ENCODE results near the gene PCDHGA8. TPM values are rescaled to one million over a fixed set of nuclear protein-coding genes. Genes with fewer than 3 reads are reported as not detected.

Gene PCDHGA8
- total RNA-seq, 1 experiment from 2014 or later, result 1.1 TPM

DNA sequence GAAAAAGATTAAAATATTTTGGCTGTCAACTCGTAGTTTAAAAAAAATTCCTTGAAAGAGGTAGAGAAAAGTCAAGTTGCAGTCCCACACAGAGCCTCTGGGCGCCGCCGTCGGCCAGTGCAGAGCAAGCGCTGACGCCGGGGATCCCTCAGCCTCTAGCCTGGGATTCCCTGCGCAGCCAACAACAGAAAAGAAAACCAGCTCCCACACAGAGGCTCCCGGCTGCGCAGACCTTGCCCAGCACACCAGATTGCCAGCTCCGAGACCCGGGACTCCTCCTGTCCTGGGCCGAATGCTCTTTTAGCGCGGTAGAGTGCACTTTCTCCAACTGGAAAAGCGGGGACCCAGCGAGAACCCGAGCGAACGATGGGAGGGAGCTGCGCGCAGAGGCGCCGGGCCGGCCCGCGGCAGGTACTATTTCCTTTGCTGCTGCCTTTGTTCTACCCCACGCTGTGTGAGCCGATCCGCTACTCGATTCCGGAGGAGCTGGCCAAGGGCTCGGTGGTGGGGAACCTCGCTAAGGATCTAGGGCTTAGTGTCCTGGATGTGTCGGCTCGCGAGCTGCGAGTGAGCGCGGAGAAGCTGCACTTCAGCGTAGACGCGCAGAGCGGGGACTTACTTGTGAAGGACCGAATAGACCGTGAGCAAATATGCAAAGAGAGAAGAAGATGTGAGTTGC lies 25.2 kb downstream of the PCDHGA8 start, which contains the start of gene PCDHGB7:
PCDHGB7 (plus strand) TSS at position 184 of the 679 bp plus-strand sequence; CDS start at position 367, 183 bp downstream.

DNA sequence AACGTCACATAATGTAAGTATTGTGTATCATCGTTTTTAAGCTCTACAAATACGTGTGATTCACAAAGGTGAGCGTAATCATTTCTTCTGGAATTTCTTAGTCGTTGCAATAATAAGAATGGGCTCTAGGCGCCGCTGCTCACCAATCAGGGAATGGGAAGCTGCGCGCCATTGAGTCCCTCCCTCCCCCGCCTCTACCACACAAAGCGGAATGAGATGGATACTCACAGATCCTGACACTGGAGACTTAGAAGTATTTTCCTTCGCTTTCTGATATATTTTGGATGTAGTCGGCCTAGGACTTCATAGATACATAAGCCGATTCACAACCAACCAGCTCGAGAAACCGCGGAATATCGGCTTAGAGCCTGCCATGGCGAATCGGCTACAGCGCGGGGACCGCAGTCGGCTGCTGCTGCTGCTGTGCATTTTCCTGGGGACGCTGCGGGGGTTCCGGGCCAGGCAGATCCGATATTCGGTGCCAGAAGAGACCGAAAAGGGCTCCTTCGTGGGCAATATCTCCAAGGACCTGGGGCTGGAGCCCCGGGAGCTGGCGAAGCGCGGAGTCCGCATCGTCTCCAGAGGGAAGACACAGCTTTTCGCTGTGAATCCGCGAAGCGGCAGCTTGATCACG lies 28.5 kb downstream of the PCDHGA8 start, which contains the start of gene PCDHGA11:
PCDHGA11 (plus strand) TSS at position 197 of the 634 bp plus-strand sequence; CDS start at position 374, 177 bp downstream.

DNA sequence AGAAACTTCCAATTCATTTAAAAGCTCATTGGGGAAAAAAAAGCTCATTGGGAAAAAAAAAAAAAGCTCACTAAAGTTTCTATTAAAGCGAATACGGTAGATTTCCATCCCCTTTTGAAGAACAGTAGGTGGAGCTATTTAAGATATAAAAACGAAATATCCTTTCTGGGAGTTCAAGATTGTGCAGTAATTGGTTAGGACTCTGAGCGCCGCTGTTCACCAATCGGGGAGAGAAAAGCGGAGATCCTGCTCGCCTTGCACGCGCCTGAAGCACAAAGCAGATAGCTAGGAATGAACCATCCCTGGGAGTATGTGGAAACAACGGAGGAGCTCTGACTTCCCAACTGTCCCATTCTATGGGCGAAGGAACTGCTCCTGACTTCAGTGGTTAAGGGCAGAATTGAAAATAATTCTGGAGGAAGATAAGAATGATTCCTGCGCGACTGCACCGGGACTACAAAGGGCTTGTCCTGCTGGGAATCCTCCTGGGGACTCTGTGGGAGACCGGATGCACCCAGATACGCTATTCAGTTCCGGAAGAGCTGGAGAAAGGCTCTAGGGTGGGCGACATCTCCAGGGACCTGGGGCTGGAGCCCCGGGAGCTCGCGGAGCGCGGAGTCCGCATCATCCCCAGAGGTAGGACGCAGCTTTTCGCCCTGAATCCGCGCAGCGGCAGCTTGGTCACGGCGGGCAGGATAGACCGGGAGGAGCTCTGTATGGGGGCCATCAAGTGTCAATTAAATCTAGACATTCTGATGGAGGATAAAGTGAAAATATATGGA lies 38.1 kb downstream of the PCDHGA8 start, which contains the start of gene PCDHGA12:
PCDHGA12 (plus strand) TSS at position 176 of the 782 bp plus-strand sequence; CDS start at position 429, 253 bp downstream.

Other genes starting within 250 kb of the PCDHGA8 start
- 7.8 and 10.6 TPM in 2 replicates for gene PCDHB6, start 242.6 kb upstream of the PCDHGA8 start, total RNA-seq (2014; rRNA removed; shearing (Covaris generic))
- gene PCDHB7, start 220.0 kb upstream of the PCDHGA8 start, total RNA-seq (2014; rRNA removed; shearing (Covaris generic)), result 5.7 and 6.7 TPM in 2 replicates
- 6.5 and 6.6 TPM in 2 replicates for gene PCDHB8, start 214.8 kb upstream of the PCDHGA8 start, total RNA-seq (2014; rRNA removed; shearing (Covaris generic))
- 7.7 and 7.9 TPM in 2 replicates for gene PCDHB16, start 210.2 kb upstream of the PCDHGA8 start, total RNA-seq (2014; rRNA removed; shearing (Covaris generic))
- gene PCDHB9, start 205.5 kb upstream of the PCDHGA8 start, total RNA-seq (2014; rRNA removed; shearing (Covaris generic)), result 3.1 and 4.1 TPM in 2 replicates
- 2.3 and 3.0 TPM in 2 replicates for gene PCDHB10, start 200.3 kb upstream of the PCDHGA8 start, total RNA-seq (2014; rRNA removed; shearing (Covaris generic))
- 2.7 and 3.9 TPM in 2 replicates for gene PCDHB11, start 193.0 kb upstream of the PCDHGA8 start, total RNA-seq (2014; rRNA removed; shearing (Covaris generic))
- 2.3 and 2.7 TPM in 2 replicates for gene PCDHB12, start 183.9 kb upstream of the PCDHGA8 start, total RNA-seq (2014; rRNA removed; shearing (Covaris generic))
- gene PCDHB13, start 178.7 kb upstream of the PCDHGA8 start, total RNA-seq (2014; rRNA removed; shearing (Covaris generic)), result 2.4 and 2.9 TPM in 2 replicates
- gene PCDHB14, start 169.3 kb upstream of the PCDHGA8 start, total RNA-seq (2014; rRNA removed; shearing (Covaris generic)), result 1.8 and 2.9 TPM in 2 replicates
- gene PCDHB15, start 147.2 kb upstream of the PCDHGA8 start, total RNA-seq (2014; rRNA removed; shearing (Covaris generic)), result 2.1 and 2.7 TPM in 2 replicates
- gene SLC25A2, start 88.6 kb upstream of the PCDHGA8 start, total RNA-seq (2014; rRNA removed; shearing (Covaris generic)), result 0.19 TPM in 1 of 2 replicates, not detected in the other
- gene TAF7, start 71.8 kb upstream of the PCDHGA8 start, total RNA-seq (2014; rRNA removed; shearing (Covaris generic)), result 92.6 and 94.6 TPM in 2 replicates
- 2.5 TPM in 2 replicates for gene PCDHGA1, start 62.1 kb upstream of the PCDHGA8 start, total RNA-seq (2014; rRNA removed; shearing (Covaris generic))
- 0.66 and 1.0 TPM in 2 replicates for gene PCDHGA2, start 53.9 kb upstream of the PCDHGA8 start, total RNA-seq (2014; rRNA removed; shearing (Covaris generic))
- 0.32 and 0.79 TPM in 2 replicates for gene PCDHGA3, start 48.8 kb upstream of the PCDHGA8 start, total RNA-seq (2014; rRNA removed; shearing (Covaris generic))
- gene PCDHGB1, start 42.5 kb upstream of the PCDHGA8 start, total RNA-seq (2014; rRNA removed; shearing (Covaris generic)), result 4.5 and 5.0 TPM in 2 replicates
- 1.9 and 2.0 TPM in 2 replicates for gene PCDHGA4, start 37.6 kb upstream of the PCDHGA8 start, total RNA-seq (2014; rRNA removed; shearing (Covaris generic))
- 1.9 and 2.3 TPM in 2 replicates for gene PCDHGB2, start 32.6 kb upstream of the PCDHGA8 start, total RNA-seq (2014; rRNA removed; shearing (Covaris generic))
- 1.3 and 1.4 TPM in 2 replicates for gene PCDHGA5, start 28.5 kb upstream of the PCDHGA8 start, total RNA-seq (2014; rRNA removed; shearing (Covaris generic))
- 0.83 and 1.5 TPM in 2 replicates for gene PCDHGB3, start 22.4 kb upstream of the PCDHGA8 start, total RNA-seq (2014; rRNA removed; shearing (Covaris generic))
- gene PCDHGA6, start 18.7 kb upstream of the PCDHGA8 start, total RNA-seq (2014; rRNA removed; shearing (Covaris generic)), result 1.2 and 1.5 TPM in 2 replicates
- gene PCDHGA7, start 9.9 kb upstream of the PCDHGA8 start, total RNA-seq (2014; rRNA removed; shearing (Covaris generic)), result 6.1 and 8.1 TPM in 2 replicates
- gene PCDHGB4, start 4.9 kb upstream of the PCDHGA8 start, total RNA-seq (2014; rRNA removed; shearing (Covaris generic)), result 2.0 TPM in 2 replicates
- 1.9 and 2.4 TPM in 2 replicates for gene PCDHGB5, start 5.3 kb downstream of the PCDHGA8 start, total RNA-seq (2014; rRNA removed; shearing (Covaris generic))
- 1.1 and 2.7 TPM in 2 replicates for gene PCDHGA9, start 10.1 kb downstream of the PCDHGA8 start, total RNA-seq (2014; rRNA removed; shearing (Covaris generic))
- 0.80 and 1.2 TPM in 2 replicates for gene PCDHGB6, start 15.4 kb downstream of the PCDHGA8 start, total RNA-seq (2014; rRNA removed; shearing (Covaris generic))
- 4.3 and 6.0 TPM in 2 replicates for gene PCDHGA10, start 20.4 kb downstream of the PCDHGA8 start, total RNA-seq (2014; rRNA removed; shearing (Covaris generic))
- 0.72 and 0.90 TPM in 2 replicates for gene PCDHGB7, start 25.0 kb downstream of the PCDHGA8 start, total RNA-seq (2014; rRNA removed; shearing (Covaris generic))
- gene PCDHGA11, start 28.4 kb downstream of the PCDHGA8 start, total RNA-seq (2014; rRNA removed; shearing (Covaris generic)), result 0.30 and 0.96 TPM in 2 replicates
- gene PCDHGA12, start 37.9 kb downstream of the PCDHGA8 start, total RNA-seq (2014; rRNA removed; shearing (Covaris generic)), result 0.80 and 1.2 TPM in 2 replicates
- gene PCDHGC3, start 83.3 kb downstream of the PCDHGA8 start, total RNA-seq (2014; rRNA removed; shearing (Covaris generic)), result 62.5 and 65.1 TPM in 2 replicates
- gene PCDHGC4, start 92.4 kb downstream of the PCDHGA8 start, total RNA-seq (2014; rRNA removed; shearing (Covaris generic)), result 1.3 and 1.8 TPM in 2 replicates
- gene PCDHGC5, start 96.4 kb downstream of the PCDHGA8 start, total RNA-seq (2014; rRNA removed; shearing (Covaris generic)), result 1.1 and 1.3 TPM in 2 replicates
- gene DIAPH1, start 226.4 kb downstream of the PCDHGA8 start, total RNA-seq (2014; rRNA removed; shearing (Covaris generic)), result 52.1 and 55.8 TPM in 2 replicates
- gene HDAC3, start 244.2 kb downstream of the PCDHGA8 start, total RNA-seq (2014; rRNA removed; shearing (Covaris generic)), result 56.6 and 64.4 TPM in 2 replicates
- 6.0 and 8.6 TPM in 2 replicates for gene RELL2, start 244.4 kb downstream of the PCDHGA8 start, total RNA-seq (2014; rRNA removed; shearing (Covaris generic))